Nephron (organoid): ENCODE results near the gene DDX6.
"Not testable (repeated sequence)": the region's sequence is repeated elsewhere in the genome, so short reads cannot be mapped to it uniquely, and the experiment has no call there.

Experiments
- H3K27ac Mint-ChIP-seq, 3 experiments: 2 replicates each; pipeline ENCODE4 v1.8.0; 2020; ENCODE audit warnings: mixed read lengths in 3 of 3, mild to moderate bottlenecking in 2 of 3, moderate library complexity in 1 of 3
- H3K27me3 Mint-ChIP-seq: 2 replicates; pipeline ENCODE4 v1.8.0; 2021; ENCODE audit warnings: low read depth, mild to moderate bottlenecking, moderate library complexity, mixed read lengths
- H3K36me3 Mint-ChIP-seq: 2 replicates; pipeline ENCODE4 v1.8.0; 2020; ENCODE audit warnings: low read depth, mixed read lengths
- H3K4me1 Mint-ChIP-seq: 2 replicates; pipeline ENCODE4 v1.8.0; 2020; ENCODE audit warnings: mixed read lengths
- H3K4me3 Mint-ChIP-seq, 3 experiments: 2 replicates each; pipeline ENCODE4 v1.8.0; 2020; ENCODE audit warnings: mild to moderate bottlenecking in 3 of 3, mixed read lengths in 3 of 3, moderate library complexity in 2 of 3
- H3K9me3 Mint-ChIP-seq: 2 replicates; pipeline ENCODE4 v1.8.0; 2020; ENCODE audit warnings: mixed read lengths
- CTCF ChIP-seq, 3 experiments: fragments of 200-600 bp; sonication (generic); IDR thresholded peaks; one replicate each; pipeline ENCODE4 v1.5.0; 2021; ENCODE audit warnings: antibody characterized with exemption in 3 of 3; ENCODE audit not compliant: unreplicated experiment in 3 of 3

Gene DDX6

GRCh38 chr11:118768690-118769089 lies 22.3 kb downstream of the DDX6 start:
- no peaks in the 10 kb centered on the region for H3K27me3 Mint-ChIP-seq

GRCh38 chr11:118766035-118766434 lies 24.9 kb downstream of the DDX6 start:
- H3K27ac Mint-ChIP-seq = no peak overlapping the region
- H3K36me3 Mint-ChIP-seq = peaks cover 82% of the 10 kb centered on the region
- H3K27me3 Mint-ChIP-seq = no peaks in the 10 kb centered on the region
- no peaks in the 10 kb centered on the region for H3K9me3 Mint-ChIP-seq
- H3K4me3 Mint-ChIP-seq = no peak overlapping the region
- TF ChIP-seq CTCF (IDR thresholded peaks at IDR 0.05; ENCODE audit: unreplicated experiment in 3 of 3) = no peak
- peaks cover 10% of the 10 kb centered on the region for H3K4me1 Mint-ChIP-seq

More at GRCh38 chr11:118768690-118769089, 22.3 kb downstream of the DDX6 start:
- H3K4me1 Mint-ChIP-seq = peaks cover 31% of the 10 kb centered on the region
- H3K4me3 Mint-ChIP-seq = no peak overlapping the region
- no peak for TF ChIP-seq CTCF (IDR thresholded peaks at IDR 0.05; ENCODE audit: unreplicated experiment in 3 of 3)
- H3K36me3 Mint-ChIP-seq = peaks cover 82% of the 10 kb centered on the region
- H3K27ac Mint-ChIP-seq = peak overlapping the region in 1 of 3 experiments; percentile 50
- no peaks in the 10 kb centered on the region for H3K9me3 Mint-ChIP-seq

- not testable (repeated sequence) for H3K27ac Mint-ChIP-seq, H3K9me3 Mint-ChIP-seq, H3K4me3 Mint-ChIP-seq, H3K27me3 Mint-ChIP-seq, H3K4me1 Mint-ChIP-seq
- H3K36me3 Mint-ChIP-seq = peaks cover 77% of the 10 kb centered on the region
These were observed 25.8 kb downstream of the DDX6 start for GRCh38 chr11:118765095-118765691.

GRCh38 chr11:118763041-118763440 lies 27.9 kb downstream of the DDX6 start:
- peaks cover 84% of the 10 kb centered on the region for H3K36me3 Mint-ChIP-seq
- H3K4me1 Mint-ChIP-seq = no peaks in the 10 kb centered on the region
- H3K9me3 Mint-ChIP-seq = no peaks in the 10 kb centered on the region
- TF ChIP-seq CTCF (IDR thresholded peaks at IDR 0.05; ENCODE audit: unreplicated experiment in 3 of 3) = no peak
- H3K4me3 Mint-ChIP-seq = no peak overlapping the region
- H3K27me3 Mint-ChIP-seq = no peaks in the 10 kb centered on the region
- H3K27ac Mint-ChIP-seq = no peak overlapping the region

GRCh38 chr11:118761981-118762380 lies 29.0 kb downstream of the DDX6 start:
- peaks cover 82% of the 10 kb centered on the region for H3K36me3 Mint-ChIP-seq
- H3K4me3 Mint-ChIP-seq, H3K27me3 Mint-ChIP-seq, H3K4me1 Mint-ChIP-seq, H3K27ac Mint-ChIP-seq, H3K9me3 Mint-ChIP-seq: not testable (repeated sequence)

GRCh38 chr11:118757876-118758399 lies 33.0 kb downstream of the DDX6 start:
- Mint-ChIP-seq H3K36me3 (peaks cover 85% of the 10 kb centered on the region), H3K4me1 (no peaks in the 10 kb centered on the region), H3K9me3 (no peaks in the 10 kb centered on the region), H3K27me3 (no peaks in the 10 kb centered on the region), H3K4me3 (no peak overlapping the region), H3K27ac (peak overlapping the region in 1 of 3 experiments; percentile 71)
- no peak for TF ChIP-seq CTCF (IDR thresholded peaks at IDR 0.05; ENCODE audit: unreplicated experiment in 3 of 3)

- TF ChIP-seq CTCF (IDR thresholded peaks at IDR 0.05; ENCODE audit: unreplicated experiment in 3 of 3) = no peak
- H3K9me3 Mint-ChIP-seq = no peaks in the 10 kb centered on the region
- H3K27ac Mint-ChIP-seq = no peak overlapping the region
- H3K36me3 Mint-ChIP-seq = peaks cover 83% of the 10 kb centered on the region
- peaks cover 11% of the 10 kb centered on the region for H3K4me1 Mint-ChIP-seq
- H3K27me3 Mint-ChIP-seq = no peaks in the 10 kb centered on the region
- H3K4me3 Mint-ChIP-seq = no peak overlapping the region
These were observed 38.3 kb downstream of the DDX6 start for GRCh38 chr11:118752654-118753053.
